Stimulated activated CD4-positive, alpha-beta T cell treated with anti-CD3 and anti-CD28 coated beads, Interleukin-1b, Interleukin-23, amount 100 ng/mL, for 1 hour (primary cell): ENCODE results near the gene PEPD.
"Not testable (repeated sequence)": the region's sequence is repeated elsewhere in the genome, so short reads cannot be mapped to it uniquely, and the experiment has no call there.

ENCODE experiments used
- DNase-seq, 2 donors: peaks; one replicate each; pipeline ENCODE4 v3.0.0-alpha.2; 2020; ENCODE audit warnings: low read depth in 2 of 2

Gene PEPD

DNA sequence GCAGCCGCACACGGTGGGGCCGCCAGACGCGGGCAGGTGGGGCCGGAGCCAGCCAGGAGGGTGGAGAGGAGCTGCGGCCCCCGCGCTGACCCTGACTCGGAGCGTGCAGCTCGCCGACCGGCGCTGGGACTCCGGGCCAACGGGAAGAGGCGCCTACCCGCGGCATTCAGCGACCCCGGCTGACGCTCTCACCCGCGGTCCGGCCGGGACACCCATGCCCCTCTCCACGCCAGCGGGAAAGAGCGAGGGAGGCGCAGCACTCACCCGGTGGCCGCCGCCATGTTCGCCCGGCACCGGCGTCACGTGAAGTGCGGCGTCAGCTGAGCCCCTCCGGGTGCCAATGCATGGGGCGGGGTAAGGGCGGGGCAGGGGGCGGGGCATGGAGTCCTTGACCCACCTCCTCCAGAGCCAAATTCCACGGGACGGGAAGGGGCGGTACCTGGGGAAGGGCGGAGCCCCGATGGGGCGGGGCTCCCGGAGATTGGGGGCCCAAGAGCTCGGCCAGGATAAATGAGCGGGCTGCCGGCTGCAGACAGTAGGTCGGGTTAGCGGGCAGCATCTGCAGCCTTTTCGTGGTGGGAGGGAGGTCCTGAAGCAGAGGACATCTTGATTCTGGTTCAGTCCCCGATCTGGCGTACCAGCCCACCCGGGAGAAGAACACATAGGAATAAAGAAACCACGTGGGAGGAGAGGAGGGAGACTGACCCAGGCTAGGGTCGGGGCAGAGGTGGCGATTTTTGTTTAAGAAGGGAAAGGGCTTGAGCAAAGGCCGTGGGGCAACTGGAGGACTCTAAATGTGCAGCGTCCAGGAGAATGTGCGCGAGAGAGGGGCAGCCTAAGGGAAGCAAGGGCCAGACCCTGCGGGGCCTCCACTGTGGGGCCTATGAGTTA, at the start of gene PEPD:
Gene PEPD (minus strand): TSS at position 312 of the 891 bp plus-strand sequence. CDS start 31 bp downstream, at position 281.
- peak; percentile 56 to 74 for DNase-seq

DNA sequence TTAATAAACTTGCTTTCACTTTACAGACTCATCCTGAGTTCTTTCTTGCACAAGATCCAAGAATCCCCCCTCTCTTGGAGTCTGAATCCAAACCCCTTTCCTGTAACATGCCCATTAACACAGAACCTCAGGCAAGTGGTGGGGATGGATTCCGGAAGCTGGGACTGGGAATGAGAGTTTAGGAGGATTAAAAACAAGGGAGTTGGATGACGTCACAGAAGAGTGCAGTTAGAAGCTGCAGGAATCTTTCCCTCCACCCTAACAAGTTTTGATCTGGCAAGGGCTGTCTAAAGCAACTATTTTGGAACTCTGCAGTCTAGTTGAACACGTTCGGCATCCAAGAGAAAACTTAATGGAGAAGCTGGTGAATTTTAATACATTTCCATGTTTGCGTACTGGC, 48.2 kb upstream of the PEPD start:
- no peak for DNase-seq

DNA sequence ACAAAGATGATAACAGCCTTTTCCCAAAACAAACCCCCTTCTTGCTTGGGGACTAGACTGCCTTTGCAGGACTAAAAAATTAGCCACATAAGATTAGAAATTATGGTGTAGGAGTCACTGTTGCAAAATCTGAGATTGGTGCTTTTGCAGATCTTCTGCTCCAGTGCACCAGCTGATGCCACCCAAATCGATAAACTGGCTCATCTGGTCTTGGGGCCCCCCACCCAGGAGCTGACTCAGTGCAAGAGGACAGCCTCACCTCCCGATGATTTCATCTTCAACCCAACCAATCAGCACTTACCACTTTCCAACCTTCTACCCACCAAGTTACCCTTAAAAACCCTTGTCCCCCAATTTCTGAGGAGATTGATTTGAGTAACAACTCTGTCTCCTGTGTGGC, 47.1 kb upstream of the PEPD start:
- no peak for DNase-seq

DNA sequence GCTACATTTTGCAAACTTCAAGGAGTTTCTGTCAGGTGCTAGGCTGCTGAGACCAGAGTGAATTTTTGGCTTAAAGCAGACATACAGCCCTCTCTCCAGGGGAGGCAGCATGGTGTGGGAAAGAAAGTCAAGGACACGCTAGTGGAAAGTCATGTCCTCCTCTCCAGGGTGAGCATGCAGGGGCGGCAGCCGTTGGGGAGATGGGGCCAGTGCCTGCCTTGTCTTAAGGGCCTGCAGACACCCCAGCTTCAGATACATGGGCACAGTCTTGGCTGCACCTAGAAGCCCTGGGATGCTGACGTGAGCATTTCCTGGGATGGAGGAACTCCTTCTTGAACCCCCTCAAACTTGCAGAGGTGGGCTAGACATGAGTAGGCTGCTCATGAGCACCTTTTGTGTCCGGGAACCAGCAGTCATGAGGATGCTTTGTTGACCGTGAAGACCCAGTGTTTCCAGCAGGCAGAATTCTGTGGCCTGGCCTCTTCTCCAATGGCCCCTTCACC, 43.3 kb upstream of the PEPD start:
- DNase-seq: no peak

DNA sequence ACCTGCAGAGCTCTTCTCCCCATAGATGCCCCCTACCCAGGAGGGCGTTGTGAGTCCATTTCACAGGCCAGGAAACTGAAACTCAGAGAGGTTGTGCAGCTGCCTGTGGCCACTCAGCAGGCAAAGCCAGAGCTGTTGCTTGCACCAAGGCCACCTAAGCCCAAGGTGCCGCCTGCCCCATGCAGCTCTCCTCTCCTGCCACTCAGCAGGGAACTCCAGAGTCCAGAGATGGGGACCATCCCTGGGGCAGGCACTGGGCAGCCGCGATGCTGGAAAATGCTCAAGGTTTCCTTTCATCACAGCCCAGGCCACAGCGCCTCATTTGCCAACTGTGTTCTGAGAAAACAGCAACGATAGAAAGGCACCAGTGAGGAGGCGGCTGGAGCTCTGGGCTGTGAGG, 41.0 kb upstream of the PEPD start:
- no peak for DNase-seq

DNA sequence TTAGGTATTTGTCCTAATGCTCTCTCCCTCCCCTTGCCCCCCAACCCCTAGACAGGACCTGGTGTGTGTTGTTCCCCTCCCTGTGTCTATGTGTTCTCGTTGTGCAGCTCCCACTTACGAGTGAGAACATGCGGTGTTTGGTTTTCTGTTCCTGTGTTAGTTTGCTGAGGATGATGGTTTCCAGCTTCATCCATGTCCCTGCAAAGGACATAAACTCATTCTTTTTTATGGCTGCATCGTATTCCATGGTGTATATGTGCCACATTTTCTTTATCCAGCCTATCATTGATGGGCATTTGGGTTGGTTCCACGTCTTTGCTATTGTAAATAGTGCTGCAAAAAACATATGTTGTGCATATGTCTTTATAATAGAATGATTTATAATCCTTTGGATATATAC, 40.1 kb upstream of the PEPD start:
- not testable (repeated sequence) for DNase-seq

DNA sequence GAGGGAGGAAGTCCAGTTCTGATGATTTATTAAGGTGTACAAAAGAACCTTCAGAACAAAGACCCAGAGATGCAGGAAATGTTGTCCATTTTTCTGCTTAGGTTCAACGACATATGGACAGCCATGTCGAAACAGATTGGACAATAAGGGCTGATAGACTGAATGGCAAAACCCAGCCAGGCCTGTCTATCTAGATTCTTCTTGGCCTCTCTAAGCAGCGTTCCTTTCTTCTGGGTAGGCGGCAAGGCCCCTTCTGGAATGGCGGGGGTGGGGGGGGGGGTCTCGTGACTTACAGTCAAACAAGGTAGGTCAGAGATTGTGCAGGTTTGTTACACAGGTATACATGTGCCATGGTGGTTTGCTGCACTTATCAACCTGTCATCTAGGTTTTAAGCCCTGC, 39.7 kb upstream of the PEPD start:
- DNase-seq: no peak

DNA sequence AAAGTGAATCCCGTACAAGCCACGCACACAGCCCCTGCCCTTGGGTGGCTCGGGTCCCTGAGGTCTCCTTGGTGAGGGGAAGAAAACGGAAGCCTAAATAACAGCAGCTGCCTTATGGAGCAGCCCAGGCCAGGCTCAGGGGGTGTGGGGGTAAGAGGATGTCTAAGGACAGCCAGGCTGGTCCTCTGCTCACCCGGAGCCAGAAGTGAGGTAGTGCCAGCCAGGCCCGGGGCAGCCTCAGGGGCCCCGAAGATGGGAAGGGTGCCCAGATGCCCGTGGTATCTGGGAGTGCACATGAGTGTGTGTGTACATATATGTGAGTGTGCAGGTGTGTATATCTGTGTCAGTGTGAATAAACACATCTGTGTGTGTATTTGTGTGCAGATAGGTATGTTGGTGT, 38.4 kb upstream of the PEPD start:
- DNase-seq: no peak

DNA sequence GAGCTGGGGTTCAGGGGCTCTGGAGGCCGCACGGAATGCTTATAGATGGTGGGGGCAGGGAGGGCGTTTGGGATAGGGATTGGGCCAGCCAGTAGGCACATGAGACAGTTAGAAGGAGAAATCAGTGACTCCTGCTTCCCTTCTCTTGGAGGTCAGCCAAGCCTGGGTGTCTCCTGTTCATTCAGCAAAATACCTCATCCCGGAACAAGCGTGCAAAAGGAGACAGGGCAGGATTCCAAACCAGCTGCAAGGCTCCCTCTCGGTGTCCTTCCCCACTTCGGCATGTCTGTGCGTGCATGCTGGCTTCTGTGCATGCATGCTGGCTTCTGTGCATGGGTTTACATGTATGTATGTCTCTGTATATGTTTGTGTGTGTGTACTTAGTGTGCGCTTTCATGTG, 37.3 kb upstream of the PEPD start:
- DNase-seq: no peak

DNA sequence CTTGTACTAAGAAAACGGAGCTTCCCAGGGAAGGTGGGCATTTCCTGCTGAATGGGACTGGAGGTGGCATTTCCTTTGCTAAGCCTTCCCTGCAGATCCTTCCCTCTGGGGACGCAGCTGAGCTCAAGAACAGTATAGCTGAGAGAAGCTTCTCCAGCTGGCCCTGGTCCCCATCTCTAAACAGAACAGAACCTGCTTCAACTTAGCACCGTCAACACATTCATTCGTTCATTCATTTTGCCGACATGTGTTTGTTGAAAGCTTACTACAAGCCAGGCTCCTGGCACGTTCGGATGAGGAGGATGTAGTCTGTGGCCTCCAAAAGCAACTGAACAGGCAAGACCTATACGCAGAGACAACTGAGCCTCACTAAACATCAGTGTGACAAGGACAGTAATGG, 36.6 kb upstream of the PEPD start:
- no peak for DNase-seq

DNA sequence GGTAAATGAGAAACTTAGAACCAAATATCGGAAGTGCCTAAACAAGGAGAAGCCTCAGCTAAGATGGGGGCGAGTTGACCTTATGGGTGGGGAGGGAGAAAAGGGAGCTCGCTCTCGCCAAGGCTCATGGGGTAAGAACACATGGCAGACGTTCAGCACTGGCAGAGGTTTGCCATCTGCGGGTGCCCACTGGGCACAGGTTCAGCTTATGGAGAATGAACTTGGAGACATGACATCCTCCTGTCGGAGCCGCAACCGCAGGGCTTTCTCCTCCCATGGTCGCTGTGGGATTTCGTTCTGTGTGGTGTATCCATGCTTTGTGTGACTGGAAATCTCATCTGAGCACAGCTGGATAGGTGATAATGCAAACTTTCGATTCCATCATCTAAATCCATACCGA, 36.1 kb upstream of the PEPD start:
- no peak for DNase-seq

DNA sequence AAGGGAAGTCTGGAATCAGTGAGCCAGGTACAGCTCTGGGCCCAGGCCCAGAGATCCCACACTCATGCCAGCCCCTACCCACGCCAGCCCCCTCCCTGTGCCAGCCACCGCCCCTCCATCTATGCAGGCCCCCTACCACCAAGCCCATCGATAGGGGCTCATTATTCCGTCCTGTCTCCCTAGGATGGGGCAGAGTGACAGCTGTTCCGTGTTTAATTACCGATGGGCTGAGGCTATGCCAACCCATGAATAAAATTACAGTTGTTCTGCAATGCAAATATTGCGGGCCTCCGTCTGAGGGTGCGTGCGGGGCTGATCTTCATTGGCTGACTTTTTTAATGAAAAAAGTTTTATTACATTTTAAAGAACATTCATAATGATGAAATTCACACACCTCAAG, 35.6 kb upstream of the PEPD start:
- no peak for DNase-seq

DNA sequence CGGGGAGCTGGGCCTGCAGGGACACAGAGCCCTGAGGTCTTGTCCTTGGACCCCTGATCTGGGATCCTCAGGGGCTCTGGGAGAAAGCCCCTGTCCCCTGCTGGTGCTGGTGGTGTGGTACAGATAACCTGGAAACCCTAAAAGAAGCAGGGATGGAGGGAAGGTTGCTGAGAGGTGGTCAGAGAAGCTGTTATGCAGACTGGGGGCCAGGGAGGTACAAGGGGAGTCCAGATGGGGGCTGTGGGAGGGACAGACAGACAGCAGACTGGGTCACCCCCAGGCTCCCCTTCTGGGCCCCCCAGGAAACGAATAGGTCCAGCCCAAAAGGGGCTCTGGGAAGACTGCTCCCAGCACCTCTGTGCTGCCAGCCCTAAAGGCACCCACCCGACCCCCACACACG, 34.7 kb upstream of the PEPD start:
- DNase-seq: no peak

DNA sequence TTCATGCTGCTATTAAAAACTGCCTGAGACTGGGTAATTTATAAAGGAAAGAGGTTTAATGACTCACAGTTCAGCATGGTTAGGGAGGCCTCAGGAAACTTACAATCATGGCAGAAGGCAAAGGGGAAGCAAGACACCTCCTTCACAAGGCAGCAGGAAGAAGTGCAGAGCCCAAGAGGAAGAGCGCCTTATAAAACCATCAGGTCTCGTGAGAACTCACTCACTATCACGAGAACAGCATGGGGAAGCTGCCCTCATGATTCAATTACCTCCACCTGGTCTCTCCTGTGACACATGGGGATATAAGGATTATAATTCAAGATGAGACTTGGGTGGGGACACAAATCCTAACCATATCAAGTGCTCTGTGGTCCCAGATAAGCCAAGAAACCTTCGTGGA, 34.1 kb upstream of the PEPD start:
- DNase-seq: not testable (repeated sequence)

DNA sequence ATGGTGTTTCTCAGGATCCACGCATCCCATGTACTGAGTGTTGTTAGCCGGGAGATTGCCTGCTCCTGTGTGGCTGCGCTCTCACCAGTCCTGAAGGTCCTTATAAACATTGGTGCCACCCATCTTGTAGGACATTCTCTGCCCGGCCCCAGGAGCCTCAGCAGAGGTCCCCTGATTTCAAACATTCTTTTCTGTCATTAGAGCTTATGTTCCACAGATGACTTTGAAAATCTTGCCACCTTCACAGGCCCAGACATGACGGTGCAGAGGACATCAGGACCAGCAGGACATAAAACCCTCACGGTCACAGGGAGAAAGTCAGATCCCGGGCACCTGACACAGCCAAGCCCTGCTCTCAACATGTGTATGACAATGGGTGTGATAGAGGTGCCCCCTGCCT, 33.2 kb upstream of the PEPD start:
- DNase-seq: no peak

DNA sequence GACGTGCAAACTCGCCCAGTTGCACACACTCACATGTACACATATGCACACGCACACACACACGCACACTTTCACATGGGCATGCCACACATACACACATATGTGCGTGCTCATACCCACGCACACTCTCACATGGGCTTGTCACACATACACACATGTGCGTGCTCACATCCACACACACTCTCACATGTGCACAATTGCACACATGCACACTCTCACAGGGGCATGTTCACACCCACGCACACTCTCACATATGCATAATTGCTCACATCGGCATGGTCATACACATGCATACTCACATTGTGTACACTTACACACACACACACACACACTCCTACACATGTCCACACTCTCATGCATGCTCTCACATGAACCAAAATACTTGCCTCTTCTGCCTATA, 32.8 kb upstream of the PEPD start:
- no peak for DNase-seq

DNA sequence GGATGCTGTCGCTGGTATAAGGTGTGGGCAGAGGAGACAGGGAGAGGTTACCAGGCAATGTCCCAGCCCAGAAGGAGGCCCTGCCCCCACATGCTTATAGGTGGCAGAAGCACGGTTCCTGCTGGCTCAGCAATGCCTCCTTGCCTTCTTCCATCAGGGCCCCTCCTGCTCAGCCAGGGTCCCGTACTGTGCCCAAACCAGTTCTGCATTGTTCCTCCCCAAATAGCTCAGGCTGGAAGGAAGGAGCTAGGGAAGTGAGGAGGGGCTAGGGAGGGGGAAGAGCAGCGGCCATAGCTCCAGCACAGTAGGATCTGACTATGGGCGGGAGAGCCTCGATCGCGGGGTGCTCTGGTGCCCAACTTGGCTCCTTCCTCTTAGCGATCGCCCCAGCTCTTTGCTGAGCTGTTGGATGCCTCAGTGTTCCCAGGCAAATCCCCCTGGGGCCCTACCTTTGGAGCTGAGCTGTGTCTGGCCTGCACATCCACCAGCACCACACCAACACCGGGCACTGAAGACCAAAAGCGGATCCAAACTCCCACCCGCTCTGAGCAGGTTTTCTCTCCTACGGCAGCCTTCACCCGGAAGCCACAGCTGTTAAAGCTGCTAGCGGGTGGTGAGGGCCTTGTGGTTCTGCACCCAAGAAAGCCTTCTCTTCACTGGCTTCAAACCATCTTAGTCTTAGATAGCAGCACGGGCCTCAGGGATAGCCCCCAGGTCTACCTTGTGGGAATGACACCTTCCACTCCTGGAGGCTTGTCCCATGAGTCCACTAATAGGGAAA, 32.1 kb upstream of the PEPD start:
- no peak for DNase-seq

DNA sequence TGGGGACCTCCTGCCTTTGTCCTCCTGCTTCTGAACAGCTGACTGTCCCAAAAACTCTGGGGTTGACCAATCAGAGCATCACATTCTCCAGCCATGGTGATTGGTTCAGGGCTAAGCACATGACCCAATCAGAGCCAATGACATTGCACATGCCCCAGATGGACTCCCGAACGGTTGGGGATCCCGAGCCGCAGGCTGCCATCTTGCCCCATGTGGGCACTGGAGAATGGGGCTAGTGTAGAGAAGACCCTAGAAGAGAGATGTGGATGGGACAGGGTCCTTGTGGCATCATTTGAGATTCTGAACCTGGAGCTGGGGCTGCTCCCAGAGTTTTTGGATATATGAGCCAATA, 31.3 kb upstream of the PEPD start:
- no peak for DNase-seq

DNA sequence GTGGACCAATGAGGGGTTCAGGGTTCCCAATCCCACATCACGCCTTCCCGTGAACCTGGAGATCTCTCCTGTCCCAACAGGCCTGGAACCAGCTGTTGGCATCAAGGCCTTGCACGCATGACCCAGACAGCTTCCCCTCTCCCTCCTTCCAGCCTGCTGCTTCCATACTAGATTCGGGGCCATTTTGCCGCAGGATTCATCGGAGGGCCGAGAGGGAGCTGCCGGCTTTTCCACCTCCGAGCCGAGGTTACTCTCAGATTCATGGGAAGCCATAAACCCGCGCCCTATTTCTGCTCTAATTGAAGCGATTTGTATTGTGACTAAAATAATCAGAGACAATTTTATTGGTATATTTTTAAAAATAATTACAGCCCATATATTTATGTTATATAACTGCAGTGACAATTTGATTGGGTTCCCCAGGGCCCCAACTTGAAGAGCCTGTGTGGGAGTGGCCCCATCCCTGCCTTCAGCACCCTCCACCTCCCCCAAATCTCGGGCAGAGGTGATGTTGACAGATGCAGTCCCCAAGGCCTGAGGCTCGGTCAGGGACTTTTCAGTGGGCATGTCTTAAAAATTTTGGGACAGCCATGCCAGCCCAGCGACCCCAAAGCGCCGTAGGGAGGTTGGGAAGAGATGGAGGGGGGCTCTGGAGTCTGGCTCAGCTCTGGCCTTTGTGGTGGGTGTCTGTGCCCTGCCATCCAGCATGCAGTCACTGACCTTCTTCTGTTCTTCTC, 30.8 kb upstream of the PEPD start:
- no peak for DNase-seq

DNA sequence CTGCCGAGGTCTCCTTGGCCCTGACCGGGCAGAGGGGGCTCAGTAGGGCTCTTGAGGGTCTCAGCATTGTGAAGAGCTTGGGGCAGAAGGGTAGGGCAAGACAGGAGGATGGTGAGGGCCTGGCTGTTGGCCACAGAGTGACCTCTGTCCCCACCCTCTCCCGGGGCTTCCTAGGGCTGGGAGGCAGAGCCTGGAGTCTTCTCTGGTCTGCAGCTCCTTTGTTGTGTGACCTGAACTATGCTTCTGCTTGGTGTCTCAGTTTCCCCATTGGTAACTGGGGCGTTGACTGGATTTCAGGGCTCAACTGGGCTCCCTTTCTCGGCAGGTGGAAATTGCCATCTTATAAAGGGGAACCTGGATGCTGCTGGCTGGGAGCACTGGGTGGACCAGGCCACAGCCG, 30.1 kb upstream of the PEPD start:
- no peak for DNase-seq

DNA sequence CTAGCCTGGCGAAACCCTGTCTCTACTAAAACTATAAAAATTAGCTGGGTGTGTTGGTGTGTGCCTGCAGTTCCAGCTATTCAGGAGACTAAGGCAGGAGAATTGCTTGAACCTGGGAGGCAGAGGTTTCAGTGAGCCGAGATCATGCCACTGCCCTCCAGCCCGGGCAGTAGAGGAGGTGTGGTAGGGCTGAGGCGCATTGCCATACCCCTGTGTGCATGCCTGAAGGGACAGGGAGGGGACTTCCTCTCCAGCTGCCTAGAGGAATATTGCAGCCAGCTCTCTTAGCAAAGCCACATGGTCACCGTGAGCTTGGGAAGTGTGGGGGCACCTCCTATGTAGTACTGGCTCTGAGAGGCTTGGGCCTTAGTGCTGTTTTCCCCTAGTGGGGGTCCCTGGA, 29.2 kb upstream of the PEPD start:
- DNase-seq: no peak

DNA sequence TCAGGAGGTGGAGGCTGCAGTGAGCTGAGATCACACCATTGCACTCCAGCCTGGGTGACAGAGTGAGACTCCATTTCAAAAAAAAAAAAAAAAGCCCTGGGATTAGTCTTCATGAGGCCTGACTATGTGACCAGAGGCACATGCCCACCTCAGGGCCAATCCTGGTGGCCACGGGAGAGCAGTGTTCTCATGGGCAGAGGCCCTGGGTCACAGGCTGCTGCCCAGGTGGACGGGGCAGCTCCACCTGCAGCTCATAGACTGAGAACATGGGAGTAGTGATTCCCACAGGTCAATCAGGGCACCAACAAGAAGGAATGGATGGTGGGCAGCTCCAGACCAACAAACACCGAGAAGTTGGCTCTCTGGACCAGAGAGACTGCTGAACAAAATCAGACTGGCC, 26.1 kb upstream of the PEPD start:
- no peak for DNase-seq
